K562 (cell line): ENCODE measurements around the gene FAM187B. TPM values are rescaled to one million over a fixed set of nuclear protein-coding genes. Genes with fewer than 3 reads are reported as not detected.

Experiments used
- ATAC-seq: fragments of 200-7000 bp; cut with Tn5 transposase; 3 replicates; pipeline ENCODE4 v1.9.1; 2020; ENCODE audit warnings: moderate library complexity
- BruUV-seq: library from RNA; stranded (reverse); fragments of 400-500 nt; replicated peaks from 2 replicates; lab custom pipeline; 2021; lab: Mats Ljungman, UMichigan
- CTCF ChIA-PET: fragments of 300-600 bp; formaldehyde crosslinking; extraction: SDS; loops from one replicate; lab custom pipeline; 2021; ENCODE audit warnings: low intra/inter-chr PET ratio; lab: Yijun Ruan, JAX
- POLR2A ChIA-PET: fragments of 300-600, 350-650 bp; sonication (Branson Sonifier 250); formaldehyde crosslinking; extraction: SDS; loops from one replicate; lab custom pipeline; 2021; ENCODE audit warnings: antibody characterized with exemption, inconsistent platforms; lab: Yijun Ruan, JAX
- DNase-seq, 4 experiments: peaks; one replicate each; pipeline versions ENCODE4 v3.0.0 to v3.0.0-alpha.2; 2011 to 2018; ENCODE audit warnings: low spot score in 3 of 4, mixed read lengths in 3 of 4; ENCODE audit errors: extremely low read depth in 1 of 4
- FAIRE-seq: peaks from 2 replicates; lab custom pipeline; 2011; peaks lifted over from hg19 to GRCh38; lab: Jason Lieb, UNC
- H2AFZ ChIP-seq: 2 replicates; pipeline ENCODE4 v1.6.0; 2011; ENCODE audit warnings: low read depth, low read length, control low read depth, inconsistent platforms
- H3K27ac ChIP-seq: fragments of 200-600 bp; 3 replicates; pipeline ENCODE4 v1.8.0; 2011; ENCODE audit warnings: low read depth, mild to moderate bottlenecking, control low read depth, inconsistent platforms, low read length, moderate library complexity, mixed read lengths; ENCODE audit errors: extremely low read depth
- H3K27me3 ChIP-seq, 2 experiments: fragments of 300-600 bp in 1 of 2; 2 replicates in 1 of 2; 3 replicates in 1 of 2; pipeline versions ENCODE4 v1.6.0 to v1.8.0; 2011; ENCODE audit warnings: inconsistent platforms in 2 of 2, low read length in 2 of 2, mild to moderate bottlenecking in 1 of 2, mixed read lengths in 1 of 2, moderate library complexity in 1 of 2; ENCODE audit not compliant: control insufficient read depth in 2 of 2, insufficient read depth in 2 of 2
- H3K36me3 ChIP-seq: fragments of 300-600 bp; 3 replicates; pipeline ENCODE4 v1.8.0; 2011; ENCODE audit warnings: mild to moderate bottlenecking, low read length, inconsistent platforms; ENCODE audit not compliant: control insufficient read depth, insufficient read depth
- H3K4me1 ChIP-seq, 2 experiments: fragments of 200-600 bp in 1 of 2; replicated peaks in 1 of 2; 2 replicates in 1 of 2; 3 replicates in 1 of 2; pipeline versions ENCODE4 v1.5.1 to v1.8.0; 2011; ENCODE audit warnings: inconsistent platforms in 2 of 2, low read length in 2 of 2, mild to moderate bottlenecking in 1 of 2, mixed read lengths in 1 of 2, moderate library complexity in 1 of 2; ENCODE audit not compliant: control insufficient read depth in 2 of 2, insufficient read depth in 2 of 2
- H3K4me2 ChIP-seq: 2 replicates; pipeline ENCODE4 v1.6.1; 2011; ENCODE audit warnings: low read length, control low read depth, inconsistent platforms, mixed read lengths; ENCODE audit not compliant: insufficient read depth
- H3K4me3 ChIP-seq: fragments of 200-600 bp; sonication (generic), shearing (Covaris generic); 2 replicates; pipeline ENCODE4 v1.5.1; 2016; ENCODE audit warnings: control low read depth, inconsistent platforms
- H3K79me2 ChIP-seq: fragments of 200-600 bp; 3 replicates; pipeline ENCODE4 v1.8.0; 2011; ENCODE audit warnings: low read length, inconsistent platforms; ENCODE audit not compliant: control insufficient read depth, insufficient read depth
- H3K9ac ChIP-seq, 2 experiments: 2 replicates each; pipeline versions ENCODE4 v1.6.0 to v1.6.1; 2011; ENCODE audit warnings: low read depth in 2 of 2, low read length in 2 of 2, control low read depth in 1 of 2, inconsistent platforms in 1 of 2, mild to moderate bottlenecking in 1 of 2, mixed read lengths in 1 of 2; ENCODE audit not compliant: insufficient read depth in 1 of 2
- H3K9me1 ChIP-seq: one replicate; pipeline ENCODE4 v1.6.0; 2011; ENCODE audit warnings: inconsistent platforms, mild to moderate bottlenecking, low read length, moderate library complexity; ENCODE audit not compliant: control insufficient read depth, insufficient read depth
- H3K9me3 ChIP-seq: replicated peaks from 2 replicates; pipeline ENCODE4 v1.5.1; 2011; ENCODE audit warnings: low read depth, low read length, inconsistent platforms; ENCODE audit not compliant: control insufficient read depth, insufficient read depth
- H4K20me1 ChIP-seq: replicated peaks from 2 replicates; pipeline ENCODE4 v1.6.1; 2011; ENCODE audit warnings: low read length, inconsistent platforms, mixed read lengths; ENCODE audit not compliant: control insufficient read depth, insufficient read depth
- HDAC2 ChIP-seq: fragments of 450-650 bp; IDR thresholded peaks from 2 replicates; pipeline ENCODE4 v1.6.1; 2016; ENCODE audit warnings: mild to moderate bottlenecking
- MXI1 ChIP-seq: IDR thresholded peaks from 2 replicates; pipeline ENCODE4 v1.6.1; 2011; ENCODE audit warnings: low read depth, mild to moderate bottlenecking, improper control_type of control experiment, low read length
- NFATC3 ChIP-seq: fragments of 450-650 bp; IDR thresholded peaks from 2 replicates; pipeline ENCODE4 v1.6.1; 2017; ENCODE audit warnings: mild to moderate bottlenecking
- NFE2L1 ChIP-seq: fragments of 450-650 bp; IDR thresholded peaks from 2 replicates; pipeline ENCODE4 v1.6.1; 2016; ENCODE audit warnings: missing genetic modification characterization, low read depth, mild to moderate bottlenecking, missing compliant biosample characterization, moderate library complexity, borderline replicate concordance
- OTX1 ChIP-seq: fragments of 450-650 bp; formaldehyde crosslinking; IDR thresholded peaks from 2 replicates; pipeline ENCODE4 v1.4.0; 2022; ENCODE audit warnings: mild to moderate bottlenecking
- RCOR1 ChIP-seq, 2 experiments: IDR thresholded peaks; 2 replicates each; pipeline ENCODE4 v1.6.1; 2012; ENCODE audit warnings: low read depth in 2 of 2, low read length in 2 of 2, borderline replicate concordance in 1 of 2, improper control_type of control experiment in 1 of 2
- TGIF2 ChIP-seq: sonication (generic); formaldehyde crosslinking; IDR thresholded peaks from 2 replicates; pipeline ENCODE4 v1.8.1; 2022; ENCODE audit warnings: mild to moderate bottlenecking, missing genetic modification reagents, moderate library complexity
- ZFP1 ChIP-seq: fragments of 450-650 bp; formaldehyde crosslinking; IDR thresholded peaks from 2 replicates; pipeline ENCODE4 v1.4.0; 2020; ENCODE audit warnings: mild to moderate bottlenecking, mixed read lengths
- ZKSCAN8 ChIP-seq: fragments of 200-800 bp; sonication (Bioruptor generic); IDR thresholded peaks from 2 replicates; pipeline ENCODE4 v1.6.1; 2016; ENCODE audit warnings: missing genetic modification characterization, missing compliant biosample characterization
- ZNF717 ChIP-seq: fragments of 250-450 bp; sonication (Bioruptor Pico); IDR thresholded peaks from 2 replicates; pipeline ENCODE4 v1.5.0; 2021
- WGBS: fragments of 100-300 bp; shearing (Covaris generic); methylation state at CpG from one replicate; pipeline ENCODE4 v1.1.6; 2016; ENCODE audit warnings: low coverage, mixed read lengths; ENCODE audit not compliant: insufficient coverage; ENCODE audit errors: missing lambda C conversion rate; 5-methylcytosine and 5-hydroxymethylcytosine counted together
- in situ Hi-C: fragments of 300-500 bp; cut with MboI; formaldehyde crosslinking; loops from 4 replicates; pipeline ENCODE4 v1.15.0; 2018; ENCODE audit warnings: inconsistent platforms, mixed read lengths
- intact Hi-C: fragments of 100-400 bp; cut with micrococcal nuclease; formaldehyde crosslinking; loops from 2 replicates; pipeline ENCODE4 v1.14.2; 2022
- polyA plus RNA-seq, 8 experiments: library from polyadenylated mRNA; depleted of rRNA in 4 of 8; stranded (reverse) in 5 of 8; unstranded in 3 of 8; fragments of >200 nt; fragmentation: Nextera tagmentation in 2 of 8; fragmentation: Illumina TruSeq in 1 of 8; extraction: Ambion mirVana in 2 of 8; extraction: Trizol in 1 of 8; gene quantifications; 2 replicates each; pipeline versions ENCODE4 v1.2.1 to v1.2.3, GENCODE V29; 2011 to 2014; ENCODE audit warnings: inconsistent platforms in 1 of 8, missing spikeins in 1 of 8
- total RNA-seq, 7 experiments: library from RNA; depleted of rRNA in 6 of 7; stranded (reverse); fragments of >200 nt in 6 of 7; fragmentation: Illumina TruSeq in 2 of 7; extraction: Trizol in 2 of 7; gene quantifications; 2 replicates each; pipeline versions ENCODE4 v1.2.1 to v1.2.3, GENCODE V29; 2011 to 2021; ENCODE audit warnings: low replicate concordance in 1 of 7
- TF ChIP-seq, protein P1 (sequence below): fragments of 250-450 bp; sonication (Bioruptor Pico); IDR thresholded peaks from 2 replicates; pipeline ENCODE4 v1.6.1; 2021; ENCODE audit warnings: mild to moderate bottlenecking
- TF ChIP-seq, protein P2 (sequence below): IDR thresholded peaks from 2 replicates; pipeline ENCODE4 v1.6.1; 2012; ENCODE audit warnings: low read depth, low read length, improper control_type of control experiment, borderline replicate concordance
- TF ChIP-seq, protein P3 (sequence below): IDR thresholded peaks from 2 replicates; pipeline ENCODE4 v1.6.1; 2011; ENCODE audit warnings: borderline replicate concordance, low read depth, mild to moderate bottlenecking, moderate library complexity, low read length; ENCODE audit not compliant: insufficient read depth, poor library complexity, severe bottlenecking
- TF ChIP-seq, protein P4 (sequence below): fragments of 200-800 bp; sonication (Bioruptor generic); IDR thresholded peaks from 2 replicates; pipeline ENCODE4 v1.6.1; 2017; ENCODE audit warnings: missing genetic modification characterization, missing compliant biosample characterization

Gene FAM187B
- total and polyA plus RNA-seq, 9 of the 15 experiments (the other 6 are each of a cell fraction or from before 2014, with no cell fraction given) = 0.04 to 0.09 TPM; not detected in 7

DNA sequence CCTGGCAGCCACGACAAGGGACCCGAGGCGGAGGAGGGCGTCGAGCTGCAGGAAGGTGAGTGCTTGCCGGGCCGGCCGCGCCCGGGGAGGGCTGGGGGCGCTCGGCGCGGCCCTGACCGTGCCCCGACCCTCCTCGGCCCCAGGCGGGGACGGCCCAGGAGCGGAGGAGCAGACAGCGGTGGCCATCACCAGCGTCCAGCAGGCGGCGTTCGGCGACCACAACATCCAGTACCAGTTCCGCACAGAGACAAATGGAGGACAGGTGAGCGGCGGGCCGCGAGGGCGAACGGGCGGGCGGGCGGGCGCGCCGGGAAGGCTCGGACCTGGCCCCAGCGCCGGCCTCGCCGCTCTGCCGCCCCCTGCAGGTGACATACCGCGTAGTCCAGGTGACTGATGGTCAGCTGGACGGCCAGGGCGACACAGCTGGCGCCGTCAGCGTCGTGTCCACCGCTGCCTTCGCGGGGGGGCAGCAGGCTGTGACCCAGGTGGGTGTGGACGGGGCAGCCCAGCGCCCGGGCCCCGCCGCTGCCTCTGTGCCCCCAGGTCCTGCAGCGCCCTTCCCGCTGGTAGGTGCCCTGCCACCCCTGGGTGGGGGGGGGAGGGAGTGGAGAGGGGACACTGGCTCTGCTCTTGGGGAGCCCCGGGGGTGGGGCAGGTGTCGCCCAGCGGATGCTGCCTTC, 41.0 kb upstream of the FAM187B start:
- 5% methylated on average over 22 of the region's 66 CpGs for WGBS
- Histone ChIP-seq H3K4me3 (peak overlapping the region; percentile 56), H3K4me1 (peaks cover 15 to 44% of the 10 kb centered on the region in 2 experiments), H3K9ac (peak overlapping the region; percentile 76 to 98; a peak in 3 of 4 replicates), H3K79me2 (peaks cover 23% of the 10 kb centered on the region), H4K20me1 (no peaks in the 10 kb centered on the region), H2AFZ (peak overlapping the region; percentile 84; the same call in 1 of the 2 replicates), H3K36me3 (peaks cover 75% of the 10 kb centered on the region; the same call in 2 of the 3 replicates), H3K9me3 (no peaks in the 10 kb centered on the region), H3K27me3 (no peaks in the 10 kb centered on the region), H3K4me2 (peak overlapping the region; percentile 76), H3K27ac (peak overlapping the region; percentile 89; the same call in 2 of the 3 replicates), H3K9me1 (no peaks in the 10 kb centered on the region)
- ChIA-PET CTCF (interaction anchor here (0.7 to 2.0 kb wide), 6 partner anchors 22 to 448 kb away, joined by 3 to 6 read pairs (median 4); partner anchors contain the start of gene KMT2B), POLR2A (interaction anchor here (0.6 to 1.2 kb wide), 3 partner anchors 13 to 127 kb away, joined by 3 to 5 read pairs (median 4); partner anchors contain the start of gene FXYD7)
- intact Hi-C loops (loop anchor here (5.0 kb wide), 2 partner anchors 112 to 127 kb away; partner anchors contain the start of gene FXYD7), in situ Hi-C loops (loop anchor here (10.0 kb wide), 2 partner anchors 65 to 195 kb away; no protein-coding TSS in a partner anchor)
- FAIRE-seq (peak; percentile 42), ATAC-seq (peak; percentile 84), DNase-seq (peak; percentile 81 to 95 (median 84))
- no TSS peak for BruUV-seq
- peak in 1 of 2 experiments; percentile 42; a peak in 2 of 4 replicates for TF ChIP-seq RCOR1 (IDR thresholded peaks at IDR 0.05; ENCODE audit: borderline replicate concordance in 1 of 2, low read depth in 2 of 2, low read length in 2 of 2)
- TF ChIP-seq, protein P1, sequence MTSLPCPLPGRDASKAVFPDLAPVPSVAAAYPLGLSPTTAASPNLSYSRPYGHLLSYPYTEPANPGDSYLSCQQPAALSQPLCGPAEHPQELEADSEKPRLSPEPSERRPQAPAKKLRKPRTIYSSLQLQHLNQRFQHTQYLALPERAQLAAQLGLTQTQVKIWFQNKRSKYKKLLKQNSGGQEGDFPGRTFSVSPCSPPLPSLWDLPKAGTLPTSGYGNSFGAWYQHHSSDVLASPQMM (CRISPR knock-in tag) = no peak
- no peak for TF ChIP-seq HDAC2
- TF ChIP-seq NFE2L1 (tag) = no peak
- TF ChIP-seq, protein P2, sequence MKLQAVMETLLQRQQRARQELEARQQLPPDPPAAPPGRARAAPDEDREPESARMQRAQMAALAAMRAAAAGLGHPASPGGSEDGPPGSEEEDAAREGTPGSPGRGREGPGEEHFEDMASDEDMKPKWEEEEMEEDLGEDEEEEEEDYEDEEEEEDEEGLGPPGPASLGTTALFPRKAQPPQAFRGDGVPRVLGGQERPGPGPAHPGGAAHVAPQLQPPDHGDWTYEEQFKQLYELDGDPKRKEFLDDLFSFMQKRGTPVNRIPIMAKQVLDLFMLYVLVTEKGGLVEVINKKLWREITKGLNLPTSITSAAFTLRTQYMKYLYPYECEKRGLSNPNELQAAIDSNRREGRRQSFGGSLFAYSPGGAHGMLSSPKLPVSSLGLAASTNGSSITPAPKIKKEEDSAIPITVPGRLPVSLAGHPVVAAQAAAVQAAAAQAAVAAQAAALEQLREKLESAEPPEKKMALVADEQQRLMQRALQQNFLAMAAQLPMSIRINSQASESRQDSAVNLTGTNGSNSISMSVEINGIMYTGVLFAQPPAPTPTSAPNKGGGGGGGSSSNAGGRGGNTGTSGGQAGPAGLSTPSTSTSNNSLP = no peak
- no peak for TF ChIP-seq ZFP1
- TF ChIP-seq, protein P3, sequence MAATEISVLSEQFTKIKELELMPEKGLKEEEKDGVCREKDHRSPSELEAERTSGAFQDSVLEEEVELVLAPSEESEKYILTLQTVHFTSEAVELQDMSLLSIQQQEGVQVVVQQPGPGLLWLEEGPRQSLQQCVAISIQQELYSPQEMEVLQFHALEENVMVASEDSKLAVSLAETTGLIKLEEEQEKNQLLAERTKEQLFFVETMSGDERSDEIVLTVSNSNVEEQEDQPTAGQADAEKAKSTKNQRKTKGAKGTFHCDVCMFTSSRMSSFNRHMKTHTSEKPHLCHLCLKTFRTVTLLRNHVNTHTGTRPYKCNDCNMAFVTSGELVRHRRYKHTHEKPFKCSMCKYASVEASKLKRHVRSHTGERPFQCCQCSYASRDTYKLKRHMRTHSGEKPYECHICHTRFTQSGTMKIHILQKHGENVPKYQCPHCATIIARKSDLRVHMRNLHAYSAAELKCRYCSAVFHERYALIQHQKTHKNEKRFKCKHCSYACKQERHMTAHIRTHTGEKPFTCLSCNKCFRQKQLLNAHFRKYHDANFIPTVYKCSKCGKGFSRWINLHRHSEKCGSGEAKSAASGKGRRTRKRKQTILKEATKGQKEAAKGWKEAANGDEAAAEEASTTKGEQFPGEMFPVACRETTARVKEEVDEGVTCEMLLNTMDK = peak; percentile 77
- TF ChIP-seq TGIF2 (CRISPR knock-in tag) = peak; percentile 65; the same call in 1 of the 2 replicates
- TF ChIP-seq ZNF717 (CRISPR knock-in tag) = no peak
- no peak for TF ChIP-seq OTX1 (CRISPR knock-in tag)
- TF ChIP-seq MXI1 = no peak
- TF ChIP-seq, protein P4, sequence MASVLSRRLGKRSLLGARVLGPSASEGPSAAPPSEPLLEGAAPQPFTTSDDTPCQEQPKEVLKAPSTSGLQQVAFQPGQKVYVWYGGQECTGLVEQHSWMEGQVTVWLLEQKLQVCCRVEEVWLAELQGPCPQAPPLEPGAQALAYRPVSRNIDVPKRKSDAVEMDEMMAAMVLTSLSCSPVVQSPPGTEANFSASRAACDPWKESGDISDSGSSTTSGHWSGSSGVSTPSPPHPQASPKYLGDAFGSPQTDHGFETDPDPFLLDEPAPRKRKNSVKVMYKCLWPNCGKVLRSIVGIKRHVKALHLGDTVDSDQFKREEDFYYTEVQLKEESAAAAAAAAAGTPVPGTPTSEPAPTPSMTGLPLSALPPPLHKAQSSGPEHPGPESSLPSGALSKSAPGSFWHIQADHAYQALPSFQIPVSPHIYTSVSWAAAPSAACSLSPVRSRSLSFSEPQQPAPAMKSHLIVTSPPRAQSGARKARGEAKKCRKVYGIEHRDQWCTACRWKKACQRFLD (CRISPR knock-in tag) = no peak; the same call in 1 of the 2 replicates
- no peak for TF ChIP-seq ZKSCAN8
- no peak for TF ChIP-seq NFATC3
